NT2/D1 (cell line): ENCODE measurements around the gene FPR2.

Experiments used
- YY1 ChIP-seq: IDR thresholded peaks from 2 replicates; pipeline ENCODE4 v1.6.1; 2011; ENCODE audit not compliant: insufficient read length, insufficient read depth
- ZNF274 ChIP-seq: IDR thresholded peaks from 2 replicates; pipeline ENCODE4 v1.6.1; 2011; ENCODE audit warnings: mild to moderate bottlenecking, low read depth, low read length

- no peak for TF ChIP-seq ZNF274
- TF ChIP-seq YY1, result no peak
Observed at GRCh38 chr19:51737389-51737788, 23.6 kb upstream of the FPR2 start.
